AG04450 (cell line): ENCODE results near the gene SLC37A3. TPM values are rescaled to one million over a fixed set of nuclear protein-coding genes. Genes with fewer than 3 reads are reported as not detected.
"Not testable (repeated sequence)": the region's sequence is repeated elsewhere in the genome, so short reads cannot be mapped to it uniquely, and the experiment has no call there.

Source experiments
- CTCF ChIA-PET: fragments of 300-600, 350-600 bp; formaldehyde crosslinking; extraction: SDS; loops from one replicate; lab custom pipeline; 2022; ENCODE audit warnings: antibody characterized with exemption, inconsistent platforms; lab: Charles Lee
- POLR2A ChIA-PET: fragments of 350-600 bp; formaldehyde crosslinking; extraction: SDS; loops from one replicate; lab custom pipeline; 2021; ENCODE audit warnings: antibody characterized with exemption, inconsistent platforms; lab: Yijun Ruan, JAX
- DNase-seq: peaks from one replicate; pipeline ENCODE4 v3.0.0-alpha.2; 2011; ENCODE audit warnings: low read depth, low spot score
- H3K27ac ChIP-seq: one replicate; pipeline ENCODE4 v1.5.1; 2012; ENCODE audit warnings: low read depth, low read length, control low read depth
- H3K27me3 ChIP-seq: one replicate; pipeline ENCODE4 v1.6.0; 2012; ENCODE audit warnings: low read length; ENCODE audit not compliant: control insufficient read depth, insufficient read depth
- H3K4me3 ChIP-seq: 2 replicates; pipeline ENCODE4 v1.5.1; 2011; ENCODE audit warnings: mild to moderate bottlenecking, low read depth, low read length, control low read depth
- H3K9me3 ChIP-seq: 2 replicates; pipeline ENCODE4 v1.5.1; 2012; ENCODE audit warnings: low read length; ENCODE audit not compliant: control insufficient read depth, insufficient read depth
- polyA plus RNA-seq: library from polyadenylated mRNA; depleted of rRNA; stranded (reverse); fragments of >200 nt; gene quantifications from 2 replicates; pipeline ENCODE4 v1.2.3, GENCODE V29; 2011
- TF ChIP-seq, protein P1 (sequence below): IDR thresholded peaks from 2 replicates; pipeline ENCODE4 v1.5.1; 2011; ENCODE audit warnings: low read depth, low read length, control low read depth, inconsistent platforms

Gene SLC37A3
- polyA plus RNA-seq, 1 experiment, result 61.7 TPM

DNA sequence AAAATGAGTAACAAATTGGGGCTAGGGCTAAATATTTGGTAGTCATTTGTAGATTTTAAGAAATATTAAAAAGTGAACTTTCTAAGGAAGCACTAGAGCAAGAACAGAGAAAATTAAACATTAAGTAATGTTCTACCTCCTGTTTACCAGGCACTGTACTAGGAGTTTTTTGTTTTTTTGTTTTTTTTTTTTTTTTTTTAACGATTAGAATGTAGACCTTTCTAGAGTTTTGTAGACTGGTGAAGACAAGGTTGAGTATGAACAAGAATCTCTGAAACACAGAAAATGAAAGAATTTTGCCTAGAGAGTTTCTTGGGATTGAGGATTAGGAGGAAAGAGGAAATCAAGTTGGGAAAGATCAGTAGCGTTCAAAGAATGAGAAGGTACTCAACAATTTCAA is 73.6 kb downstream of the SLC37A3 start:
- H3K9me3 ChIP-seq, result no peaks in the 10 kb centered on the region; the same call in 1 of the 2 replicates
- ChIA-PET CTCF (interaction anchor here (1.3 kb wide), 1 partner anchor 51 kb away, joined by 4 read pairs; no protein-coding TSS in a partner anchor), POLR2A (no interaction called here)
- TF ChIP-seq, protein P1, sequence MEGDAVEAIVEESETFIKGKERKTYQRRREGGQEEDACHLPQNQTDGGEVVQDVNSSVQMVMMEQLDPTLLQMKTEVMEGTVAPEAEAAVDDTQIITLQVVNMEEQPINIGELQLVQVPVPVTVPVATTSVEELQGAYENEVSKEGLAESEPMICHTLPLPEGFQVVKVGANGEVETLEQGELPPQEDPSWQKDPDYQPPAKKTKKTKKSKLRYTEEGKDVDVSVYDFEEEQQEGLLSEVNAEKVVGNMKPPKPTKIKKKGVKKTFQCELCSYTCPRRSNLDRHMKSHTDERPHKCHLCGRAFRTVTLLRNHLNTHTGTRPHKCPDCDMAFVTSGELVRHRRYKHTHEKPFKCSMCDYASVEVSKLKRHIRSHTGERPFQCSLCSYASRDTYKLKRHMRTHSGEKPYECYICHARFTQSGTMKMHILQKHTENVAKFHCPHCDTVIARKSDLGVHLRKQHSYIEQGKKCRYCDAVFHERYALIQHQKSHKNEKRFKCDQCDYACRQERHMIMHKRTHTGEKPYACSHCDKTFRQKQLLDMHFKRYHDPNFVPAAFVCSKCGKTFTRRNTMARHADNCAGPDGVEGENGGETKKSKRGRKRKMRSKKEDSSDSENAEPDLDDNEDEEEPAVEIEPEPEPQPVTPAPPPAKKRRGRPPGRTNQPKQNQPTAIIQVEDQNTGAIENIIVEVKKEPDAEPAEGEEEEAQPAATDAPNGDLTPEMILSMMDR, result no peak
- no peak overlapping the region for H3K4me3 ChIP-seq
- DNase-seq, result no peak
- H3K27me3 ChIP-seq, result no peaks in the 10 kb centered on the region
- H3K27ac ChIP-seq, result no peak overlapping the region

GRCh38 chr7:140322759-140323158 is 75.6 kb downstream of the SLC37A3 start:
- no peaks in the 10 kb centered on the region; the same call in 1 of the 2 replicates for H3K9me3 ChIP-seq
- TF ChIP-seq, protein P1, result no peak
- no peak overlapping the region for H3K27ac ChIP-seq
- CTCF ChIA-PET, result no interaction called here
- H3K27me3 ChIP-seq, result no peaks in the 10 kb centered on the region
- POLR2A ChIA-PET, result no interaction called here
- DNase-seq, result no peak
- no peak overlapping the region for H3K4me3 ChIP-seq

DNA sequence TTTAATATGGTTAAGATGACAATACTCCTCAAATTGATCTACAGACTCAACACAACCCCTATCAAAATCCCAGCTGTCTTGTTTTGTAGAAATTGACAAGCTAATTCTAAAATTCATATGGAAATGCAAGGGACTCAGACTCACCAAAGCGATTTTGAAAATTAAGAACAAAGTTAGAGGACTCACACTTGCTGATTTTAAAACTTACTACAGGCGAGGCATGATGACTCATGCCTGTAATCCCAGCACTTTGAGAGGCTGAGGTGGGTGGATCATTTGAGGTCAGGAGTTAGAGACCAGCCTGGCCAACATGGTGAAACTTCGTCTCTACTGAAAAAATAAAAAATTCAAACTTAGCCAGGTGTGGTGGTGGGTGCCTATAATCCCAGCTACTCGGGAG is 78.3 kb downstream of the SLC37A3 start:
- CTCF ChIA-PET, POLR2A ChIA-PET, DNase-seq: not testable (repeated sequence)

DNA sequence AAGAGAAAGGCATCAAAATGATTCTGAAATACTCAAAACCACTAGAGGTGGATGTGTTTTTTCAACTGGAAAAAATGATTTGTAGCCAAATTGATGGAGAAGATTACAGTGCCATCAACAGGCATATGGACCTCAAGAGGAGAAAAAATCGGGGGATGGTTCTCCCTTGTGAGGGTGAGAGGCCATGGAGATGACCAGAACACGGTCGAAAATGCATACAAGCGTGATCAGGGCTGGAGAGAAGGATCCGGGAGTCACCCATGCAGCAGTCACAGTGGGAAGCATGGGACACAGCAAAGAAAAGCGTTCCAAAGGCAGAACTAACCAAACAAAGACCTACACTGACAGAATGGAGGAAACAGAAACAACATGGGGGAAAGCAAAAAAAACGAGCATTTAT is 80.3 kb downstream of the SLC37A3 start:
- DNase-seq, result no peak
- CTCF ChIA-PET, result interaction anchor here (1.0 kb wide), 1 partner anchor 9 kb away, joined by 3 read pairs; no protein-coding TSS in a partner anchor
- H3K4me3 ChIP-seq, result no peak overlapping the region
- H3K27me3 ChIP-seq, result no peaks in the 10 kb centered on the region
- H3K27ac ChIP-seq, result no peak overlapping the region
- POLR2A ChIA-PET, result no interaction called here
- H3K9me3 ChIP-seq, result no peaks in the 10 kb centered on the region; the same call in 1 of the 2 replicates
- TF ChIP-seq, protein P1, result no peak

More for the DNA sequence above, 78.3 kb downstream of the SLC37A3 start:
- not testable (repeated sequence) for H3K4me3 ChIP-seq, H3K27me3 ChIP-seq, H3K9me3 ChIP-seq, H3K27ac ChIP-seq

GRCh38 chr7:140317597-140317996 is 80.7 kb downstream of the SLC37A3 start:
- no peak overlapping the region for H3K27ac ChIP-seq
- CTCF ChIA-PET, result interaction anchor here (1.0 kb wide), 1 partner anchor 9 kb away, joined by 3 read pairs; no protein-coding TSS in a partner anchor
- no peaks in the 10 kb centered on the region; the same call in 1 of the 2 replicates for H3K9me3 ChIP-seq
- DNase-seq, result no peak
- no peak overlapping the region for H3K4me3 ChIP-seq
- H3K27me3 ChIP-seq, result no peaks in the 10 kb centered on the region
- POLR2A ChIA-PET, result no interaction called here
- TF ChIP-seq, protein P1, result no peak
